A673 (cell line): ENCODE results near the gene BRSK1. TPM values are rescaled to one million over a fixed set of nuclear protein-coding genes. Genes with fewer than 3 reads are reported as not detected.

Source experiments
- BruUV-seq: library from RNA; stranded (reverse); fragments of 400-500 nt; replicated peaks from 2 replicates; lab custom pipeline; 2021; lab: Mats Ljungman, UMichigan
- CTCF ChIA-PET: fragments of 300-600 bp; sonication (Branson Sonifier 250); formaldehyde crosslinking; loops from one replicate; lab custom pipeline; 2022; ENCODE audit warnings: antibody characterized with exemption; lab: Charles Lee
- POLR2A ChIA-PET: fragments of 300-600 bp; sonication (Branson Sonifier 250); formaldehyde crosslinking; loops from one replicate; lab custom pipeline; 2022; ENCODE audit warnings: antibody characterized with exemption; ENCODE audit not compliant: low non-redundant PET; lab: Charles Lee
- DNase-seq: peaks from one replicate; pipeline ENCODE4 v3.0.0-alpha.2; 2015; ENCODE audit warnings: low spot score
- H3K27ac ChIP-seq: fragments of 200-600 bp; sonication (generic); 2 replicates; pipeline ENCODE4 v1.5.1; 2016; ENCODE audit warnings: mixed run types, low read depth, mild to moderate bottlenecking, mixed read lengths, antibody characterized with exemption, low read length; ENCODE audit not compliant: poor library complexity, severe bottlenecking
- H3K27me3 ChIP-seq: fragments of 200-600 bp; sonication (generic); replicated peaks from 2 replicates; pipeline ENCODE4 v1.6.1; 2017; ENCODE audit warnings: mixed run types, low read depth, mild to moderate bottlenecking, mixed read lengths, antibody characterized with exemption, low read length; ENCODE audit not compliant: insufficient read depth, poor library complexity
- H3K36me3 ChIP-seq: fragments of 200-600 bp; sonication (generic); 2 replicates; pipeline ENCODE4 v1.6.1; 2016; ENCODE audit warnings: mixed run types, mild to moderate bottlenecking, mixed read lengths, antibody characterized with exemption, low read length; ENCODE audit not compliant: insufficient read depth, poor library complexity, severe bottlenecking
- H3K4me1 ChIP-seq: fragments of 200-600 bp; sonication (generic); 2 replicates; pipeline ENCODE4 v1.6.1; 2017; ENCODE audit warnings: mixed run types, mild to moderate bottlenecking, mixed read lengths, antibody characterized with exemption, low read length; ENCODE audit not compliant: insufficient read depth, poor library complexity, severe bottlenecking
- H3K4me3 ChIP-seq: fragments of 200-600 bp; sonication (generic); 2 replicates; pipeline ENCODE4 v1.5.1; 2016; ENCODE audit warnings: low read depth, mixed run types, mild to moderate bottlenecking, mixed read lengths, low read length; ENCODE audit not compliant: poor library complexity, severe bottlenecking
- H3K9me3 ChIP-seq: fragments of 200-600 bp; sonication (generic); 2 replicates; pipeline ENCODE4 v1.6.1; 2016; ENCODE audit warnings: mixed run types, low read depth, mild to moderate bottlenecking, mixed read lengths, antibody characterized with exemption, low read length; ENCODE audit not compliant: poor library complexity, severe bottlenecking
- CTCF ChIP-seq: fragments of 300-800, 200-600 bp; sonication (generic); conservative IDR thresholded peaks from 2 replicates; pipeline ENCODE4 v1.5.1; 2017; ENCODE audit warnings: low read depth, mild to moderate bottlenecking, antibody characterized with exemption, low read length, moderate library complexity, mixed read lengths
- EZH2 ChIP-seq: fragments of 200-600 bp; sonication (generic); IDR thresholded peaks from 2 replicates; pipeline ENCODE4 v1.6.1; 2017; ENCODE audit warnings: borderline replicate concordance, low read depth, mild to moderate bottlenecking, mixed read lengths, antibody characterized with exemption, low read length; ENCODE audit not compliant: poor library complexity, severe bottlenecking
- intact Hi-C: fragments of 100-400 bp; cut with micrococcal nuclease; formaldehyde crosslinking; loops from one replicate; pipeline ENCODE4 v1.10.0; 2022; ENCODE audit not compliant: unreplicated experiment
- total RNA-seq: library from RNA; stranded (reverse); gene quantifications from 2 replicates; pipeline ENCODE4 v1.2.3, GENCODE V29; 2021

The BRSK1 gene
- total RNA-seq, 1 experiment from 2014 or later: 30.5 TPM

GRCh38 chr19:55353356-55353802 lies 69.6 kb downstream of the BRSK1 start:
- peaks cover 32% of the 10 kb centered on the region for H3K27me3 ChIP-seq
- DNase-seq: no peak
- peak overlapping the region; percentile 56 for H3K4me3 ChIP-seq
- no TSS peak for BruUV-seq
- ChIA-PET POLR2A (interaction anchor here (0.7 kb wide), 1 partner anchor 14 kb away, joined by 3 read pairs; no protein-coding TSS in a partner anchor), CTCF (no interaction called here)
- H3K9me3 ChIP-seq: no peaks in the 10 kb centered on the region
- no peak overlapping the region for H3K27ac ChIP-seq
- H3K36me3 ChIP-seq: no peaks in the 10 kb centered on the region
- peaks cover 7% of the 10 kb centered on the region for H3K4me1 ChIP-seq
- no peak for TF ChIP-seq EZH2
- no peak for TF ChIP-seq CTCF
- intact Hi-C loops: no loop called here

GRCh38 chr19:55353803-55354697 lies 70.3 kb downstream of the BRSK1 start:
- intact Hi-C loops: no loop called here
- peaks cover 32% of the 10 kb centered on the region for H3K27me3 ChIP-seq
- no TSS peak for BruUV-seq
- no peak overlapping the region for H3K27ac ChIP-seq
- peak overlapping the region; percentile 56 for H3K4me3 ChIP-seq
- TF ChIP-seq EZH2 (no peak), CTCF (no peak)
- peaks cover 6% of the 10 kb centered on the region for H3K4me1 ChIP-seq
- no peaks in the 10 kb centered on the region for H3K36me3 ChIP-seq
- peak; percentile 73 for DNase-seq
- CTCF ChIA-PET: interaction anchor here (0.6 kb wide), 1 partner anchor 197 kb away, joined by 11 read pairs; no protein-coding TSS in a partner anchor
- POLR2A ChIA-PET: interaction anchor here (0.7 kb wide), 1 partner anchor 15 kb away, joined by 3 read pairs; no protein-coding TSS in a partner anchor
- H3K9me3 ChIP-seq: no peaks in the 10 kb centered on the region

GRCh38 chr19:55354698-55355212 lies 71.0 kb downstream of the BRSK1 start, which contains the start of gene COX6B2:
Gene COX6B2, minus strand, starts transcription at chr19:55354719. Its CDS starts 198 bp downstream, at chr19:55354521.
- no TSS peak for BruUV-seq
- Histone ChIP-seq H3K27me3 (peaks cover 32% of the 10 kb centered on the region), H3K4me1 (peaks cover 6% of the 10 kb centered on the region), H3K27ac (no peak within 1 kb of the TSS), H3K9me3 (no peaks in the 10 kb centered on the region), H3K36me3 (no peaks in the 10 kb centered on the region), H3K4me3 (peak within 1 kb of the TSS; percentile 56)
- ChIA-PET POLR2A (no interaction called here), CTCF (interaction anchor here (0.6 kb wide), 1 partner anchor 198 kb away, joined by 11 read pairs; no protein-coding TSS in a partner anchor)
- TF ChIP-seq CTCF (no peak), EZH2 (no peak)
- no peak for DNase-seq
- intact Hi-C loops: no loop called here
